ENCODE data around the gene PAF1. TPM values are rescaled to one million over a fixed set of nuclear protein-coding genes. Genes with fewer than 3 reads are reported as not detected.

PAF1 gene
- total RNA-seq, 1 donor from 2014 or later: 15.6 TPM

GRCh38 chr19:39360599-39360998, 30.3 kb downstream of the PAF1 start:
- H3K27me3 Mint-ChIP-seq (ENCODE audit: insufficient read depth, low read depth): peaks cover 4% of the 10 kb centered on the region
- no peak overlapping the region for H3K4me3 ChIP-seq
- H4K20me1 ChIP-seq (ENCODE audit: low read depth): peaks cover 39% of the 10 kb centered on the region
- no peak overlapping the region for H3K27ac ChIP-seq
- H3F3A ChIP-seq (ENCODE audit: low read depth): no peaks in the 10 kb centered on the region
- DNase-seq (ENCODE audit: low spot score): no peak
- H3K4me1 ChIP-seq: no peaks in the 10 kb centered on the region
- no peaks in the 10 kb centered on the region for H3K27me3 ChIP-seq
- no peak overlapping the region for H3K9ac ChIP-seq
- H3K4me1 Mint-ChIP-seq: no peaks in the 10 kb centered on the region
- H3K27ac Mint-ChIP-seq: no peak overlapping the region
- H3K36me3 ChIP-seq: peaks cover 4% of the 10 kb centered on the region
- TF ChIP-seq EZH2 (IDR thresholded peaks at IDR 0.05): no peak
- no peak for TF ChIP-seq CTCF (IDR thresholded peaks at IDR 0.05)
- TF ChIP-seq EZH2phosphoT487 (IDR thresholded peaks at IDR 0.05): no peak
- H2AFZ ChIP-seq (replicated peaks): no peak overlapping the region
- H3K4me3 Mint-ChIP-seq: no peak overlapping the region
- H3K4me2 ChIP-seq: no peak overlapping the region
- H3K9me3 Mint-ChIP-seq: no peaks in the 10 kb centered on the region
- no peaks in the 10 kb centered on the region for H3K9me3 ChIP-seq (ENCODE audit: low read depth)
- no peaks in the 10 kb centered on the region for H3K79me2 ChIP-seq (ENCODE audit: low read depth)
- peaks cover 32% of the 10 kb centered on the region for H3K36me3 Mint-ChIP-seq

- Histone ChIP-seq H3K36me3 (peaks cover 4% of the 10 kb centered on the region), H3K4me2 (no peak overlapping the region), H2AFZ (replicated peaks) (no peak overlapping the region), H3K79me2 (ENCODE audit: low read depth) (no peaks in the 10 kb centered on the region), H3K4me1 (no peaks in the 10 kb centered on the region), H3K27ac (no peak overlapping the region), H3K9ac (no peak overlapping the region), H3K27me3 (no peaks in the 10 kb centered on the region), H3K4me3 (no peak overlapping the region), H4K20me1 (ENCODE audit: low read depth) (peaks cover 50% of the 10 kb centered on the region), H3F3A (ENCODE audit: low read depth) (no peaks in the 10 kb centered on the region), H3K9me3 (ENCODE audit: low read depth) (no peaks in the 10 kb centered on the region)
- H3K36me3 Mint-ChIP-seq: peaks cover 33% of the 10 kb centered on the region
- H3K27me3 Mint-ChIP-seq (ENCODE audit: insufficient read depth, low read depth): peaks cover 4% of the 10 kb centered on the region
- no peak overlapping the region for H3K27ac Mint-ChIP-seq
- TF ChIP-seq EZH2phosphoT487 (IDR thresholded peaks at IDR 0.05): no peak
- TF ChIP-seq CTCF (IDR thresholded peaks at IDR 0.05): no peak
- TF ChIP-seq EZH2 (IDR thresholded peaks at IDR 0.05): no peak
- H3K4me1 Mint-ChIP-seq: no peaks in the 10 kb centered on the region
- no peak overlapping the region for H3K4me3 Mint-ChIP-seq
- no peaks in the 10 kb centered on the region for H3K9me3 Mint-ChIP-seq
- DNase-seq (ENCODE audit: low spot score): no peak
These were observed 31.9 kb downstream of the PAF1 start for GRCh38 chr19:39359026-39359425.

GRCh38 chr19:39356647-39357046, 34.3 kb downstream of the PAF1 start:
- H3F3A ChIP-seq (ENCODE audit: low read depth): peaks cover 2% of the 10 kb centered on the region
- no peak overlapping the region for H2AFZ ChIP-seq (replicated peaks)
- H3K9ac ChIP-seq: no peak overlapping the region
- no peak overlapping the region for H3K27ac ChIP-seq
- no peak overlapping the region for H3K4me3 ChIP-seq
- no peak overlapping the region for H3K4me3 Mint-ChIP-seq
- peaks cover 65% of the 10 kb centered on the region for H4K20me1 ChIP-seq (ENCODE audit: low read depth)
- no peaks in the 10 kb centered on the region for H3K4me1 ChIP-seq
- no peaks in the 10 kb centered on the region for H3K9me3 Mint-ChIP-seq
- no peaks in the 10 kb centered on the region for H3K27me3 ChIP-seq
- H3K9me3 ChIP-seq (ENCODE audit: low read depth): no peaks in the 10 kb centered on the region
- H3K4me1 Mint-ChIP-seq: no peaks in the 10 kb centered on the region
- no peak overlapping the region for H3K4me2 ChIP-seq
- H3K27ac Mint-ChIP-seq: no peak overlapping the region
- peaks cover 33% of the 10 kb centered on the region for H3K36me3 Mint-ChIP-seq
- H3K27me3 Mint-ChIP-seq (ENCODE audit: insufficient read depth, low read depth): no peaks in the 10 kb centered on the region
- H3K79me2 ChIP-seq (ENCODE audit: low read depth): peaks cover 4% of the 10 kb centered on the region
- DNase-seq (ENCODE audit: low spot score): no peak
- peaks cover 4% of the 10 kb centered on the region for H3K36me3 ChIP-seq
- TF ChIP-seq EZH2phosphoT487 (IDR thresholded peaks at IDR 0.05): no peak
- no peak for TF ChIP-seq CTCF (IDR thresholded peaks at IDR 0.05)
- no peak for TF ChIP-seq EZH2 (IDR thresholded peaks at IDR 0.05)

Measured in neural progenitor cell (in vitro differentiated cells).